Stimulated activated CD4-positive, alpha-beta T cell treated with anti-CD3 and anti-CD28 coated beads, Interleukin-12 subunit alpha, Interleukin-12 subunit beta, amount 100 ng/mL, for 24 hours (primary cell): ENCODE results near the gene CD44.

Experiments
- DNase-seq, 2 experiments: peaks; one replicate each; pipeline ENCODE4 v3.0.0-alpha.2; 2020; ENCODE audit warnings: low read depth in 2 of 2

Gene CD44

GRCh38 chr11:35158701-35159510 lies 19.9 kb downstream of the CD44 start:
- DNase-seq = no peak

- DNase-seq = no peak
These were observed 21.4 kb downstream of the CD44 start for GRCh38 chr11:35160246-35160824.

GRCh38 chr11:35160902-35161597 lies 22.1 kb downstream of the CD44 start:
- no peak for DNase-seq

GRCh38 chr11:35162745-35163144 lies 23.8 kb downstream of the CD44 start:
- no peak for DNase-seq

GRCh38 chr11:35163209-35163608 lies 24.2 kb downstream of the CD44 start:
- DNase-seq = no peak

DNA sequence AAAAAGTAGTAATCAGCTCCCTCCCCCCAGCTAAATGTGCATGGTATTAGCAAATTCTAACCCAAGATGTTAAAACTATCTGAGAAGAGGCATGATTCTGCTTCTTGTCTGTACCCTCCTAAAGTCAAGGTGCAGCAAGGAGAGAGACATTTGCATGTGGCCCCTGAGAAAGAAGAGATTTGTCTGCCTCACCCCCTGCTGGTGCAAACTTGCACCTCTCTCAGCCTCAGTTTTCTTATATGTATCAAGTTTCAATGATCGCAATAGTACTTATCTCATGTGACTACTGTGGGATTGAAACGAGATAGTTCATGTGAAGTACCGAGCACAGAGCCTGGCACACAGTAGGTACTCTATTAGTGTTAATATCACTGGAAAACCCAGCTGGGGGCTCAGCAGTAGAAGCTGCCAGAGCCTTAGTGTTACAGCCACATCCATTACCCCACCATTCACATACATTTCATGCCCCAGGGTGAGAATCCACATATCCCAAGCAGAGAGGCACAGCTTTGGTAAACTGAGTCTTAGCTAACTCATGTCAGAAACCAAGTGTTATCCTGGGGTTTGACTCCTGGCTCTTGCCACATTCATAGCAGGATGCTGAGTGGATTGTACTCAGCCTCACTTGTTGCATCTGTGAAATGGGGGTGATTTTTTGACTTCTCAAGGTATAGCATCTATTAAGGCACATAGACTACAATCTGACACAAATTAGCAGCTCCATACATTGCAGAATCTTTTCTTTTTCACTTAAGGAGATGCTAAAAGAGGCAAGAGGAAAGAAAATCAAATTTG lies 24.9 kb downstream of the CD44 start:
- DNase-seq = no peak

DNA sequence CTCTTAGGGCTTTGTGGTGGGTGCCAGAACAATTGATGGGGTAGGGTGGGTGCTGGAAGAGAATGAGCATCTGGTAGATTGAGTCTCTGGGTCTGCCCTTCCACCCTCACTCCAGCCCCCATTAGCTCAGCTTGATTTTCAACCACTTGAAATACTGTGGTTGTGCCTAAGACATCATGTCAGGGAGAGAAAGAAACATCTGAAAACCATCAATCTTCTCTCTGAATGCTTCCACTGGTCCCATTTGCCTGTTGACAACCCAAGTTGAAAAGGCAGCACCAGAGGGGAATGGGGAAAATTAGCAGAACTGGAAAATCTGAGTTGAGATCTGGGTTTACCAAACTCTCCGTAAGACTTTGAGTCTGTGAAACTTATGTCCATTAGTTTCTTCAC lies 26.1 kb downstream of the CD44 start:
- DNase-seq = no peak

- peak; percentile 67 to 76 for DNase-seq
These were observed 26.7 kb downstream of the CD44 start for GRCh38 chr11:35165423-35166368.

DNA sequence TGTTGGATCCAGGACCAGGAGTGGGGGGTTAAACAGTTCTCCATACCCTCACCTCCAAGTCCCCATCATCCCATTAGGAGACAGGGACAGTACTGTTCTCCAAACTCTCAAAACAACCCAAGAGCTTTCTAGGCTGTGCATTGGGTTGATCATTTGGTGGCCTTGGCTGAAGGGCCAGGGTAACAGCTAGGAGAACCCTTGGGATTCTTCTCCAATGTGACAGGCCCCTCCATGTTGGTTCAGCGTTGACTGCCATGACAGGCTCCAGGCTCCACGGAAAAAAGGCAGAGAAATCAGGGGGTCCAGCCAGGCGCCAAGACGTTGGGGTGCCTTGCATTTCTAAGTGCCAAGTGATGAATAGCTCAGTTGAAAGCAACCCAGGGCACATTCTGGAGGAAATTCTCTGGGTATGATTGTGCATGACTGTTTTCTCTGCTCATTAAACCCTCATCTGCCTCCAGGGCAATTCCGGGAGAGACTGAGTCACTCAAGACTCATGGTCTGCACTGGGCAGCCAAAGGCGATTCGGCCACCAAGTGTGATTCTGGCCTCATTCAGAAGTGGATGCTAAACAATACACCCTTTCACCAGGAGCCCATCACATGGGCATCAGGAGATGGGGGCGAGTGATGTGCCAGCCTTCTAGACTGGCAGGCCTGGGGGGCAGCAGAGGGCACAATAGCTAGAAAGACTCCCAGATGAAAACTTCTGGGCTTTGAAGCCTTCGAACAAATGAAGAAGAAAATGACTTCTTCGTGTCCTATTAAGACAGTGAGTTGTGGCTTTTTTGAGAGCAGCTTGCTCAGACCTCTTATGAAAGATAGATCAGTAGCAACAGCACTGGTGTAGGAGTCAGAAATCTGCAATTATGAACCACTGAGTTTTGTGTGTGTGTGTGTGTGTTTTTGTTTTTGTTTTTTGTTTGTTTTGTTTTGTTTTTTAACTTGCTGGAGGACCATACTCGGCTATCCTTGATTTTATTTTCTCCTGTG lies 27.7 kb downstream of the CD44 start:
- DNase-seq = no peak

- DNase-seq = no peak
These were observed 28.5 kb downstream of the CD44 start for GRCh38 chr11:35167426-35167954.

- DNase-seq = no peak
These were observed 29.7 kb downstream of the CD44 start for GRCh38 chr11:35168671-35169070.

GRCh38 chr11:35169112-35169511 lies 30.1 kb downstream of the CD44 start:
- no peak for DNase-seq

- DNase-seq = no peak
These were observed 30.8 kb downstream of the CD44 start for GRCh38 chr11:35169754-35170153.

DNA sequence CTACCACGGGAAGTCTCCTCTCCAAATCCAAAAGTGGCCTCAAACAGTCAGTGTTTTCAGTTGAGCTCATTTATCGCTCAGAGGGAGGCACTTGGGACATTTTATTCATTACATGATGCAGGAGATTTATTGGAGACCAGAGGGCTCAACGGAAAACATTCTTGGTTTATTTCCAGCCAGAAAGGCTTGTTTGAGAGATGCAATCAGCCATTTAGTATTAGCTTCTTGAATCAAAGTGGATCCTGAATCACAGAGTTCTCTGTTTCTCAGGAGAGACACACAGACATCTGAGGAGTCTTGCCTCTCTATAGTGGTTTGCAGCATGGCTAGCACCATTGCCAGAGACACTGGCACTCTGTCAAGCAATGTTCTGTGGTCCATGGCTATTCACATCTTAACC lies 31.5 kb downstream of the CD44 start:
- no peak for DNase-seq

DNA sequence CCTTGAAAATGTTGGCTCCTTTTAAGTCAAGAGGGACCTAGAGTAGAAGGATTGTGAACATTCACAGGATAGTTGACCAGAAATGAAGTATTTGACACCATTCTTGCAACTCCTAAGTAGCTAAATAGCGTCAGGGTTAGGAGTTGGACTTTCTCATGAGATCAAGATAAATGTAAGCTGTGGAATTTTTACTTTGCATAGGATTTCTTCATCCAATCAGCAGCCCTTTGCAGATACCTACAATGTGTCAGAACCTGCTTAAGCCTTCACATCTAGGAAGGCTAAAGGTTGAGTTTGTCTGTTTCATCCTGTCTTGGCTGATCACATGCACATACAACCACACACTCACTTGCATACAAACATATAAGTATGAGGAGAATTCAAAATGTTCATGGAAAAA lies 32.3 kb downstream of the CD44 start:
- no peak for DNase-seq

- no peak for DNase-seq
These were observed 34.1 kb downstream of the CD44 start for GRCh38 chr11:35173011-35173511.

GRCh38 chr11:35173616-35174566 lies 34.9 kb downstream of the CD44 start:
- no peak for DNase-seq

- DNase-seq = no peak
These were observed 35.7 kb downstream of the CD44 start for GRCh38 chr11:35174666-35175065.
